IPS-18a (cell line): ENCODE data around the gene SLC16A12.
"Not testable (repeated sequence)": the region's sequence is repeated elsewhere in the genome, so short reads cannot be mapped to it uniquely, and the experiment has no call there.

Source experiments
- H3K27ac ChIP-seq: one replicate; pipeline ENCODE4 v1.5.1; 2013; ENCODE audit warnings: low read length
- H3K27me3 ChIP-seq: one replicate; pipeline ENCODE4 v1.6.1; 2013; ENCODE audit warnings: mild to moderate bottlenecking, low read length; ENCODE audit not compliant: control insufficient read depth, insufficient read depth
- H3K36me3 ChIP-seq: one replicate; pipeline ENCODE4 v1.6.1; 2013; ENCODE audit warnings: low read depth, low read length; ENCODE audit not compliant: control insufficient read depth
- H3K4me1 ChIP-seq: one replicate; pipeline ENCODE4 v1.6.1; 2013; ENCODE audit warnings: low read depth, low read length; ENCODE audit not compliant: control insufficient read depth
- H3K4me3 ChIP-seq: one replicate; pipeline ENCODE4 v1.5.1; 2013; ENCODE audit warnings: low read length
- H3K9ac ChIP-seq: one replicate; pipeline ENCODE4 v1.6.1; 2013; ENCODE audit warnings: mild to moderate bottlenecking, low read length, moderate library complexity
- H3K9me3 ChIP-seq: one replicate; pipeline ENCODE4 v1.6.1; 2013; ENCODE audit warnings: low read depth, low read length; ENCODE audit not compliant: control insufficient read depth

Gene SLC16A12

DNA sequence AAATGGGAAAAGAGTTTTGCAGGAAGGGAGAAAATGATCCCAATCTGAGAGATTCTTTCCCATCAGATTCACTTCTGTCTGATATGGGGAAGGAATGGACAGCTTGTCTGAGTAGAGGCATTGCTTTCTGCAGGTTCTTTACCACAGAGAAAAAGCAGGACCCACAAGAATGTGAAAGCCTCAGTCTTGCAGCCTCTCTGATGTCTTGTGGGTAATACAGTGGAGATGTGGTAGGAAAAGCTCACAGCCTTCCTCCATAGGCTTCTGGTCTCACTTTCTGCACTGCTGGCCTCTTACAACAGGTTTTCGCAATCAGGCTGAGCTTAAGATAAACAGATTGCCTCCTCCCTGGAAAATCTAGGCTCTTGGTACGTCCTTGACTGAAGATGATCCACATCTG, 142.4 kb downstream of the SLC16A12 start:
- Histone ChIP-seq H3K27me3 (no peaks in the 10 kb centered on the region), H3K4me1 (peaks cover 5% of the 10 kb centered on the region), H3K9me3 (no peaks in the 10 kb centered on the region), H3K36me3 (no peaks in the 10 kb centered on the region), H3K27ac (no peak overlapping the region), H3K9ac (no peak overlapping the region), H3K4me3 (peak overlapping the region; percentile 55)

GRCh38 chr10:89391907-89392756, 143.3 kb downstream of the SLC16A12 start, which contains the start of gene IFIT1:
TSS of gene IFIT1 (plus strand) at chr10:89392623. CDS start at chr10:89392713, 90 bp downstream.
- Histone ChIP-seq H3K27ac (no peak within 1 kb of the TSS), H3K9me3 (no peaks in the 10 kb centered on the region), H3K27me3 (no peaks in the 10 kb centered on the region), H3K36me3 (no peaks in the 10 kb centered on the region), H3K4me1 (peaks cover 5% of the 10 kb centered on the region), H3K9ac (no peak within 1 kb of the TSS), H3K4me3 (peak within 1 kb of the TSS; percentile 55)

DNA sequence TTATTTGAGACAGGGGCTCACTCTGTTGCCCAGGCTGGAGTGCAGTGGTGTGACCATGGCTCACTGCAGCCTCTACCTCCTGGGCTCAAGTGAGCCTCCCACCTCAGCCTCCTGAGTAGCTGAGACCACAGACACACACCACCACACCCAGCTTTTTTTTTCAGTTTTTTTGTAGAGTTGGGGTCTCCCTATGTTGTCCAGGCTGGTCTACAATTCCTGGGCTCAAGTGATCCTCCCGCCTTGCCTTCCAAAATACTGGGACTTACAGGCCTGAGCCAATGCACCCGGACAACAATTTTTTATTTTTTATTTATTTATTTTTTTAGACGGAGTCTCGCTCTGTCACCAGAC, 144.2 kb downstream of the SLC16A12 start:
- H3K9ac ChIP-seq, H3K27ac ChIP-seq, H3K27me3 ChIP-seq, H3K4me1 ChIP-seq, H3K9me3 ChIP-seq, H3K36me3 ChIP-seq, H3K4me3 ChIP-seq: not testable (repeated sequence)

DNA sequence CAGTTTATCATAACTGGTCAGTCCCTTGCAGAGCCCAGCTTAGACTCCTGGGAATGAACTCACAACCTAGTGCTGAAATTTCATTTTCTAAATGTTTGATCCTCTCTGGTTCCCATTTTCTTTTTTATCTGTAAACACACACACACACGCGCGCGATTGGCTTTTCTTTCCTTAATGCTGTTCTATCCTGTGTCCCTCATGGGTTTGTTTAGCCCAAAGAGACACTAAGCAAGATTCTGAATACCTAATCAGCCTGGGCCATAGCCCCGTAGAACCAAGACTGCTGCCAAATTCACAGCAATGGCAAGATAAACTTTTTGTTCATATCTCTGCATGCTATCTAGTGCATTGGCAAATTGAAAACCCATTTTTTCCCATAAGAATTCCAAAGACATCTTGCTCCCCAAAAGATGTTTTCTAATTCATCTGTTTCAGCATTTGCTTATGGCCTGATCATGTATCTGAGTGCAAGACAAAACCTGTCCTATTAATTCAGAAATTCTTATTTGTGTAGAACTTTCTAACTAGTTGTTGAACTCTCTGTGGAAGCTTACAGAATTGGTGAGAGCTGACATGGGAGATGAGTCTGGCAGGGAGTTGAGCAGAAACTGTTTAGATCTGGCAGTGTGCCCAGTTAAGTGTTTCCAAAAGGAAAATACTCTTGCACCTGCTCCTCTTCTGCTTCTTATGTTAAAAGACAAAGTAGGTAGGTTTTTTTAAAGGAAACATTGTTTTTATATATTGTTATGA, 144.7 kb downstream of the SLC16A12 start:
- H3K9ac ChIP-seq = no peak overlapping the region
- H3K36me3 ChIP-seq = no peaks in the 10 kb centered on the region
- H3K4me1 ChIP-seq = peaks cover 5% of the 10 kb centered on the region
- no peak overlapping the region for H3K27ac ChIP-seq
- no peaks in the 10 kb centered on the region for H3K27me3 ChIP-seq
- H3K4me3 ChIP-seq = no peak overlapping the region
- no peaks in the 10 kb centered on the region for H3K9me3 ChIP-seq

DNA sequence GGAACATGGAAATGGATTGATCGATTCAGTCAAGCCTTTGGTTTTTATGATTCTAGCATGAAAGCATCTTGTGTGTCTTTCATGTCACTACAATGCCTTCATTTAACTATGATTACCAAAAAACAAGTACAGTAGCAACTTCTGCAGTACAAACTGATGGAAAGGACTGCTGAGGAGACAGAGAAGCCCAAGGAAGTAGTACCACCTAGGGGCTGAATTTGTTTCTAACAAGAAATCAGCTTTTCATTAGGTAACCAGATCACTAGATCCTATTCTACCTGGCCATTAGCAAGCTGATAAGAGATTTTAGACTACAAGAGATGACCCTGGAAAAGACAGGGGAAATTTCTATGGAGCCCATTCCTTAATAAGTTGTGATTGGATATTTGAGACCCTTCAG, 146.1 kb downstream of the SLC16A12 start:
- Histone ChIP-seq H3K36me3 (no peaks in the 10 kb centered on the region), H3K27ac (no peak overlapping the region), H3K4me1 (peaks cover 5% of the 10 kb centered on the region), H3K9me3 (no peaks in the 10 kb centered on the region), H3K4me3 (no peak overlapping the region), H3K27me3 (no peaks in the 10 kb centered on the region), H3K9ac (no peak overlapping the region)

GRCh38 chr10:89388806-89389205, 146.6 kb downstream of the SLC16A12 start:
- H3K9ac ChIP-seq = no peak overlapping the region
- H3K4me1 ChIP-seq = peaks cover 5% of the 10 kb centered on the region
- H3K9me3 ChIP-seq = no peaks in the 10 kb centered on the region
- H3K36me3 ChIP-seq = no peaks in the 10 kb centered on the region
- no peak overlapping the region for H3K27ac ChIP-seq
- no peaks in the 10 kb centered on the region for H3K27me3 ChIP-seq
- no peak overlapping the region for H3K4me3 ChIP-seq

DNA sequence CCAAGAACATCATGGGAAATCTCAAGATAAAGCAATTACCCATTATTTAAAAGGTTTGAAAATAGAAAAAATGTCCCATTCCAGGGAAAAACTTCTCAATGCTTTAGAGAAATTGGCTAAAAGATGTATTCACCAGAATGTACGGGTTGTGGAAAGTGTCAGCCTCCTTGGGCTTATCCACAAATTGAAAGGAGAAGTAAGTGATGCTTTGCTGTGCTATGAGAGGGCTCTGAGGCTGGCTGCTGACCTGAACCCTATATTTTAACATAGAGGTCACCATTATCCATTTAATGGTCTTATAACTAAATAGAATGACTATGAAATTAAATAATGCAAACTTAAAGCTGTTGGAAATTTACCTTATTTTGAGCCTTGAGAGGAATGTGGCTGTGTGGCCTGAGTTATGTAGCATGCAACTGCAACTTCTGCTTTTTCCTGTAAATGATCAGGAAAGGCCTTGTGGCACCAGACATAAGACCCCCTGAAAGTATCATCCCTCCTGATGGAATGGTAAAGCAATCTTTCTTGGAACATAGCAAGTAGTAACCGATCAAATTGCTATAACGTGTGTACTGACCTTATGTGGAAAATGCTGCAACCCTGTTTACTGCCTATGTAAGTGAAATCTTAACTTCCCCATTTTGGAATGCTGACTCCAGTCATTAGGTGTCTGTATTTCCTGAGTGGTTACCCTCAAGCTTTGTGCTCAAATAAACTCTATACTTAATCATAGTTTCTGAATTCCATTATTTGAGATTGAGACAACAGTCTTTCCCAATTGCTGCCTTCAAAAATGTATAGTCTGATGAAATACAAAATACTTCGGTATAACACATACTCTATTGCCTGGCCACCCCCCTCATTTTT, 150.7 kb downstream of the SLC16A12 start:
- Histone ChIP-seq H3K9ac (no peak overlapping the region), H3K27me3 (no peaks in the 10 kb centered on the region), H3K9me3 (no peaks in the 10 kb centered on the region), H3K27ac (no peak overlapping the region), H3K4me3 (no peak overlapping the region), H3K4me1 (no peaks in the 10 kb centered on the region), H3K36me3 (no peaks in the 10 kb centered on the region)

DNA sequence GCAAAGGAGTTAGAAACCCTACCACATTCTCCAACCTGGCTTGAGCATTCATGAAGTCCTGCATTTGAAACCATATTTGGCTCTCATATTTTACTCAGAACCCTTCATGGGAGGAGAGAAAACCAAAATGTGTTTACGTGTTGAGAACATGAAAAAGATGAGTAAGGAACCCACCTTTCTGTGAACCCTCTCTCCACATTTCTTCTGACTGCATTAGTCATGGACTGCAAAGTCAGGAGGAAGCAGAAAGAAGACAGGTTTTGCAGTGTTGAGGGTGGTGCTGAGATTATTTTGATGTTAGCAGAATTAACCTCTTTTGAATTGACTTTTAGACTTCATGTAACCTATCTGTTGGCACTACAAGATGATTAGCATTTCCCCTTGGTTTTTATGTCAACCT, 152.6 kb downstream of the SLC16A12 start:
- H3K27me3 ChIP-seq = no peaks in the 10 kb centered on the region
- no peak overlapping the region for H3K27ac ChIP-seq
- H3K9me3 ChIP-seq = no peaks in the 10 kb centered on the region
- no peaks in the 10 kb centered on the region for H3K36me3 ChIP-seq
- H3K4me3 ChIP-seq = no peak overlapping the region
- H3K4me1 ChIP-seq = peaks cover 3% of the 10 kb centered on the region
- H3K9ac ChIP-seq = no peak overlapping the region
